ENCODE measurements around the gene BTD.

Gene BTD

DNA sequence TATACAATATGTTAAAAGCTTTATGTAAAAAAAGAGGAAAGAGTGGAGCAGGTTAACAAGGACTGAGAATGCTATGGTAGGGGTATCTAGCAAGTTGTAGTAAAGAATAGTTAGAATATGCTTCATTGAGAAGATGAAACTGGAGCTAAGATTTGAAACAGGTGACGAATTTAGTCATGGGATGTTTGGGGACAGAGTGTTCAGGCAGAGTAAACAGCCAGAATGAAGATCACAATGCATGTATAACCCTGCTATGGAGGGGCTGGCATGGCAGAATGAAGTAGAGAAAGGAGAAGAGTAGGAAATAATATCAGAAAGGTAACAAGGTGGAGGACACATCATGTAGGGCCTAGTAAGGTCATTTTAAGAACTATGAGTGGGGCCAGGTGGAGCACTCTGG, 72.0 kb downstream of the BTD start:
- TF ChIP-seq ESRRG (CRISPR knock-in tag; IDR thresholded peaks at IDR 0.05) (no peak), OSR1 (CRISPR knock-in tag; IDR thresholded peaks at IDR 0.05) (no peak), ISL1 (CRISPR knock-in tag; IDR thresholded peaks at IDR 0.05) (no peak), ZFP30 (CRISPR knock-in tag; IDR thresholded peaks at IDR 0.05) (no peak), TCF4 (CRISPR knock-in tag; IDR thresholded peaks at IDR 0.05; ENCODE audit: borderline replicate concordance) (no peak), SNAI2 (CRISPR knock-in tag; IDR thresholded peaks at IDR 0.05) (no peak), PPARA (CRISPR knock-in tag; IDR thresholded peaks at IDR 0.05; ENCODE audit: borderline replicate concordance) (no peak)
- TF ChIP-seq, protein P1, sequence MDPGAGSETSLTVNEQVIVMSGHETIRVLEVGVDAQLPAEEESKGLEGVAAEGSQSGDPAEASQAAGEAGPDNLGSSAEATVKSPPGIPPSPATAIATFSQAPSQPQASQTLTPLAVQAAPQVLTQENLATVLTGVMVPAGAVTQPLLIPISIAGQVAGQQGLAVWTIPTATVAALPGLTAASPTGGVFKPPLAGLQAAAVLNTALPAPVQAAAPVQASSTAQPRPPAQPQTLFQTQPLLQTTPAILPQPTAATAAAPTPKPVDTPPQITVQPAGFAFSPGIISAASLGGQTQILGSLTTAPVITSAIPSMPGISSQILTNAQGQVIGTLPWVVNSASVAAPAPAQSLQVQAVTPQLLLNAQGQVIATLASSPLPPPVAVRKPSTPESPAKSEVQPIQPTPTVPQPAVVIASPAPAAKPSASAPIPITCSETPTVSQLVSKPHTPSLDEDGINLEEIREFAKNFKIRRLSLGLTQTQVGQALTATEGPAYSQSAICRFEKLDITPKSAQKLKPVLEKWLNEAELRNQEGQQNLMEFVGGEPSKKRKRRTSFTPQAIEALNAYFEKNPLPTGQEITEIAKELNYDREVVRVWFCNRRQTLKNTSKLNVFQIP (CRISPR knock-in tag; IDR thresholded peaks at IDR 0.05; ENCODE audit: borderline replicate concordance, low read depth), result no peak
- TF ChIP-seq, protein P2, sequence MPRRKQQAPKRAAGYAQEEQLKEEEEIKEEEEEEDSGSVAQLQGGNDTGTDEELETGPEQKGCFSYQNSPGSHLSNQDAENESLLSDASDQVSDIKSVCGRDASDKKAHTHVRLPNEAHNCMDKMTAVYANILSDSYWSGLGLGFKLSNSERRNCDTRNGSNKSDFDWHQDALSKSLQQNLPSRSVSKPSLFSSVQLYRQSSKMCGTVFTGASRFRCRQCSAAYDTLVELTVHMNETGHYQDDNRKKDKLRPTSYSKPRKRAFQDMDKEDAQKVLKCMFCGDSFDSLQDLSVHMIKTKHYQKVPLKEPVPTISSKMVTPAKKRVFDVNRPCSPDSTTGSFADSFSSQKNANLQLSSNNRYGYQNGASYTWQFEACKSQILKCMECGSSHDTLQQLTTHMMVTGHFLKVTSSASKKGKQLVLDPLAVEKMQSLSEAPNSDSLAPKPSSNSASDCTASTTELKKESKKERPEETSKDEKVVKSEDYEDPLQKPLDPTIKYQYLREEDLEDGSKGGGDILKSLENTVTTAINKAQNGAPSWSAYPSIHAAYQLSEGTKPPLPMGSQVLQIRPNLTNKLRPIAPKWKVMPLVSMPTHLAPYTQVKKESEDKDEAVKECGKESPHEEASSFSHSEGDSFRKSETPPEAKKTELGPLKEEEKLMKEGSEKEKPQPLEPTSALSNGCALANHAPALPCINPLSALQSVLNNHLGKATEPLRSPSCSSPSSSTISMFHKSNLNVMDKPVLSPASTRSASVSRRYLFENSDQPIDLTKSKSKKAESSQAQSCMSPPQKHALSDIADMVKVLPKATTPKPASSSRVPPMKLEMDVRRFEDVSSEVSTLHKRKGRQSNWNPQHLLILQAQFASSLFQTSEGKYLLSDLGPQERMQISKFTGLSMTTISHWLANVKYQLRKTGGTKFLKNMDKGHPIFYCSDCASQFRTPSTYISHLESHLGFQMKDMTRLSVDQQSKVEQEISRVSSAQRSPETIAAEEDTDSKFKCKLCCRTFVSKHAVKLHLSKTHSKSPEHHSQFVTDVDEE (CRISPR knock-in tag; IDR thresholded peaks at IDR 0.05), result no peak
- ATAC-seq, result no peak

GRCh38 chr3:15676259-15676658, 74.7 kb downstream of the BTD start:
- ATAC-seq, result no peak
- TF ChIP-seq GLIS3 (CRISPR knock-in tag; IDR thresholded peaks at IDR 0.05), result no peak
- no peak for TF ChIP-seq CSDC2 (CRISPR knock-in tag; IDR thresholded peaks at IDR 0.05)
- TF ChIP-seq ESRRG (CRISPR knock-in tag; IDR thresholded peaks at IDR 0.05), result no peak
- TF ChIP-seq, protein P1 (CRISPR knock-in tag; IDR thresholded peaks at IDR 0.05; ENCODE audit: borderline replicate concordance, low read depth), result no peak
- TF ChIP-seq, protein P3, sequence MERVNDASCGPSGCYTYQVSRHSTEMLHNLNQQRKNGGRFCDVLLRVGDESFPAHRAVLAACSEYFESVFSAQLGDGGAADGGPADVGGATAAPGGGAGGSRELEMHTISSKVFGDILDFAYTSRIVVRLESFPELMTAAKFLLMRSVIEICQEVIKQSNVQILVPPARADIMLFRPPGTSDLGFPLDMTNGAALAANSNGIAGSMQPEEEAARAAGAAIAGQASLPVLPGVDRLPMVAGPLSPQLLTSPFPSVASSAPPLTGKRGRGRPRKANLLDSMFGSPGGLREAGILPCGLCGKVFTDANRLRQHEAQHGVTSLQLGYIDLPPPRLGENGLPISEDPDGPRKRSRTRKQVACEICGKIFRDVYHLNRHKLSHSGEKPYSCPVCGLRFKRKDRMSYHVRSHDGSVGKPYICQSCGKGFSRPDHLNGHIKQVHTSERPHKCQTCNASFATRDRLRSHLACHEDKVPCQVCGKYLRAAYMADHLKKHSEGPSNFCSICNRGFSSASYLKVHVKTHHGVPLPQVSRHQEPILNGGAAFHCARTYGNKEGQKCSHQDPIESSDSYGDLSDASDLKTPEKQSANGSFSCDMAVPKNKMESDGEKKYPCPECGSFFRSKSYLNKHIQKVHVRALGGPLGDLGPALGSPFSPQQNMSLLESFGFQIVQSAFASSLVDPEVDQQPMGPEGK (CRISPR knock-in tag; IDR thresholded peaks at IDR 0.05; ENCODE audit: borderline replicate concordance), result no peak
- TF ChIP-seq ISL1 (CRISPR knock-in tag; IDR thresholded peaks at IDR 0.05), result no peak
- TF ChIP-seq ZNF8 (CRISPR knock-in tag; IDR thresholded peaks at IDR 0.05), result no peak
- TF ChIP-seq ARNTL (CRISPR knock-in tag; IDR thresholded peaks at IDR 0.05; ENCODE audit: borderline replicate concordance, low read depth), result no peak

GRCh38 chr3:15679306-15679705, 77.8 kb downstream of the BTD start:
- TF ChIP-seq TOX (CRISPR knock-in tag; IDR thresholded peaks at IDR 0.05; ENCODE audit: borderline replicate concordance) (no peak), CSRNP3 (CRISPR knock-in tag; IDR thresholded peaks at IDR 0.05) (no peak), SNAI2 (CRISPR knock-in tag; IDR thresholded peaks at IDR 0.05) (no peak), OSR1 (CRISPR knock-in tag; IDR thresholded peaks at IDR 0.05) (no peak), TCF4 (CRISPR knock-in tag; IDR thresholded peaks at IDR 0.05; ENCODE audit: borderline replicate concordance) (no peak), ZNF565 (CRISPR knock-in tag; conservative IDR thresholded peaks at IDR 0.05; ENCODE audit: low read depth) (no peak), GLIS3 (CRISPR knock-in tag; IDR thresholded peaks at IDR 0.05) (no peak), ZFP3 (CRISPR knock-in tag; IDR thresholded peaks at IDR 0.05) (no peak)
- TF ChIP-seq, protein P4, sequence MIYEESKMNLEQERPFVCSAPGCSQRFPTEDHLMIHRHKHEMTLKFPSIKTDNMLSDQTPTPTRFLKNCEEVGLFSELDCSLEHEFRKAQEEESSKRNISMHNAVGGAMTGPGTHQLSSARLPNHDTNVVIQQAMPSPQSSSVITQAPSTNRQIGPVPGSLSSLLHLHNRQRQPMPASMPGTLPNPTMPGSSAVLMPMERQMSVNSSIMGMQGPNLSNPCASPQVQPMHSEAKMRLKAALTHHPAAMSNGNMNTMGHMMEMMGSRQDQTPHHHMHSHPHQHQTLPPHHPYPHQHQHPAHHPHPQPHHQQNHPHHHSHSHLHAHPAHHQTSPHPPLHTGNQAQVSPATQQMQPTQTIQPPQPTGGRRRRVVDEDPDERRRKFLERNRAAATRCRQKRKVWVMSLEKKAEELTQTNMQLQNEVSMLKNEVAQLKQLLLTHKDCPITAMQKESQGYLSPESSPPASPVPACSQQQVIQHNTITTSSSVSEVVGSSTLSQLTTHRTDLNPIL (CRISPR knock-in tag; IDR thresholded peaks at IDR 0.05; ENCODE audit: low read depth), result no peak
- ATAC-seq, result no peak

Measured in SK-N-SH treated with all-trans-retinoic acid at 6 μM for 48 hours (cell line).